Measurements from ENCODE around the gene C6orf120. TPM values are rescaled to one million over a fixed set of nuclear protein-coding genes. Genes with fewer than 3 reads are reported as not detected.

C6orf120 gene
- total RNA-seq, 1 experiment from 2014 or later: 20.6 TPM

GRCh38 chr6:169663468-169663867, 38.5 kb upstream of the C6orf120 start (continued):
- TF ChIP-seq, protein P1, sequence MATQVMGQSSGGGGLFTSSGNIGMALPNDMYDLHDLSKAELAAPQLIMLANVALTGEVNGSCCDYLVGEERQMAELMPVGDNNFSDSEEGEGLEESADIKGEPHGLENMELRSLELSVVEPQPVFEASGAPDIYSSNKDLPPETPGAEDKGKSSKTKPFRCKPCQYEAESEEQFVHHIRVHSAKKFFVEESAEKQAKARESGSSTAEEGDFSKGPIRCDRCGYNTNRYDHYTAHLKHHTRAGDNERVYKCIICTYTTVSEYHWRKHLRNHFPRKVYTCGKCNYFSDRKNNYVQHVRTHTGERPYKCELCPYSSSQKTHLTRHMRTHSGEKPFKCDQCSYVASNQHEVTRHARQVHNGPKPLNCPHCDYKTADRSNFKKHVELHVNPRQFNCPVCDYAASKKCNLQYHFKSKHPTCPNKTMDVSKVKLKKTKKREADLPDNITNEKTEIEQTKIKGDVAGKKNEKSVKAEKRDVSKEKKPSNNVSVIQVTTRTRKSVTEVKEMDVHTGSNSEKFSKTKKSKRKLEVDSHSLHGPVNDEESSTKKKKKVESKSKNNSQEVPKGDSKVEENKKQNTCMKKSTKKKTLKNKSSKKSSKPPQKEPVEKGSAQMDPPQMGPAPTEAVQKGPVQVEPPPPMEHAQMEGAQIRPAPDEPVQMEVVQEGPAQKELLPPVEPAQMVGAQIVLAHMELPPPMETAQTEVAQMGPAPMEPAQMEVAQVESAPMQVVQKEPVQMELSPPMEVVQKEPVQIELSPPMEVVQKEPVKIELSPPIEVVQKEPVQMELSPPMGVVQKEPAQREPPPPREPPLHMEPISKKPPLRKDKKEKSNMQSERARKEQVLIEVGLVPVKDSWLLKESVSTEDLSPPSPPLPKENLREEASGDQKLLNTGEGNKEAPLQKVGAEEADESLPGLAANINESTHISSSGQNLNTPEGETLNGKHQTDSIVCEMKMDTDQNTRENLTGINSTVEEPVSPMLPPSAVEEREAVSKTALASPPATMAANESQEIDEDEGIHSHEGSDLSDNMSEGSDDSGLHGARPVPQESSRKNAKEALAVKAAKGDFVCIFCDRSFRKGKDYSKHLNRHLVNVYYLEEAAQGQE (IDR thresholded peaks at IDR 0.05; ENCODE audit: low read depth): no peak

GRCh38 chr6:169664227-169664626, 37.7 kb upstream of the C6orf120 start:
- Histone ChIP-seq H3K9ac (ENCODE audit: low read length) (no peak overlapping the region), H2AFZ (ENCODE audit: low read depth, low read length, poor library complexity, severe bottlenecking) (no peak overlapping the region), H3K27ac (ENCODE audit: low read depth, low read length) (no peak overlapping the region), H3K4me2 (ENCODE audit: low read length) (no peak overlapping the region), H3K27me3 (ENCODE audit: insufficient read depth, low read length) (no peaks in the 10 kb centered on the region), H3K79me2 (ENCODE audit: insufficient read depth, low read length) (no peaks in the 10 kb centered on the region), H3K9me3 (ENCODE audit: control insufficient read depth in 1 of 2, insufficient read depth in 1 of 2, low read depth in 1 of 2, low read length in 2 of 2) (no peaks in the 10 kb centered on the region), H3K4me1 (ENCODE audit: control insufficient read depth in 1 of 2, insufficient read depth in 2 of 2, low read length in 2 of 2) (no peaks in the 10 kb centered on the region), H3K9me2 (ENCODE audit: insufficient read depth) (no peaks in the 10 kb centered on the region), H3K4me3 (replicated peaks in 1 of 2; ENCODE audit: low read depth in 1 of 2, low read length in 2 of 2) (no peak overlapping the region), H4K20me1 (ENCODE audit: insufficient read depth) (no peaks in the 10 kb centered on the region), H3K36me3 (ENCODE audit: control insufficient read depth in 1 of 2, insufficient read depth in 2 of 2, low read length in 2 of 2) (peaks cover 12 to 20% of the 10 kb centered on the region in 2 experiments; a peak in 3 of 4 replicates)
- no TSS peak for BruUV-seq (replicated peaks)
- TF ChIP-seq CTCF (IDR thresholded peaks at IDR 0.05 in 2 of 3, conservative IDR thresholded peaks at IDR 0.05 in 1 of 3; ENCODE audit: borderline replicate concordance in 1 of 3, insufficient read depth in 1 of 3, low read depth in 2 of 3, low read length in 2 of 3): no peak
- no peak for TF ChIP-seq TCF7L2 (IDR thresholded peaks at IDR 0.05; ENCODE audit: borderline replicate concordance, extremely low read depth, insufficient read depth, insufficient read length)
- DNase-seq (ENCODE audit: low read depth, low spot score) (no peak), ATAC-seq (no peak)
- intact Hi-C loops (cut with micrococcal nuclease): no loop called here
- ChIA-PET RAD21 (ENCODE audit: low non-redundant PET in 1 of 2, low total read pairs in 2 of 2, uncharacterized antibody in 2 of 2, unreplicated experiment in 2 of 2) (no interaction called here), POLR2A (no interaction called here), CTCF (no interaction called here)
